ENCODE results near the gene FOXA2.

FOXA2 gene

GRCh38 chr20:22583773-22584521 is 425 bp downstream of the FOXA2 start:
- no peak for DNase-seq

GRCh38 chr20:22582964-22583772 is 1.2 kb downstream of the FOXA2 start:
- DNase-seq, result no peak

GRCh38 chr20:22582386-22582963 is 1.9 kb downstream of the FOXA2 start:
- DNase-seq, result no peak

GRCh38 chr20:22581437-22582385 is 2.7 kb downstream of the FOXA2 start:
- DNase-seq, result no peak

GRCh38 chr20:22579711-22580697 is 4.4 kb downstream of the FOXA2 start:
- no peak for DNase-seq

GRCh38 chr20:22579119-22579427 is 5.3 kb downstream of the FOXA2 start:
- no peak for DNase-seq

GRCh38 chr20:22578221-22579118 is 5.9 kb downstream of the FOXA2 start:
- no peak for DNase-seq

GRCh38 chr20:22577515-22578220 is 6.7 kb downstream of the FOXA2 start:
- no peak for DNase-seq

- no peak for DNase-seq
These were observed 7.4 kb downstream of the FOXA2 start for GRCh38 chr20:22576733-22577514.

GRCh38 chr20:22576273-22576672 is 8.1 kb downstream of the FOXA2 start:
- no peak for DNase-seq

- DNase-seq, result no peak
These were observed 8.6 kb downstream of the FOXA2 start for GRCh38 chr20:22575737-22576136.

- DNase-seq, result no peak
These were observed 9.2 kb downstream of the FOXA2 start for GRCh38 chr20:22575087-22575721.

- DNase-seq, result no peak
These were observed 9.8 kb downstream of the FOXA2 start for GRCh38 chr20:22574545-22575086.

- no peak for DNase-seq
These were observed 11.9 kb downstream of the FOXA2 start for GRCh38 chr20:22572491-22572890.

- DNase-seq, result no peak
These were observed 12.3 kb downstream of the FOXA2 start for GRCh38 chr20:22572023-22572422.

- DNase-seq, result no peak
These were observed 15.0 kb downstream of the FOXA2 start for GRCh38 chr20:22569353-22569752.

GRCh38 chr20:22568872-22569344 is 15.5 kb downstream of the FOXA2 start:
- DNase-seq, result no peak
